H9 (cell line): ENCODE results near the gene NCAPH2. TPM values are rescaled to one million over a fixed set of nuclear protein-coding genes. Genes with fewer than 3 reads are reported as not detected.

Source experiments
- DNase-seq: peaks from one replicate; pipeline ENCODE4 v3.0.0-alpha.2; 2017
- H2AFZ ChIP-seq: one replicate; pipeline ENCODE4 v1.6.1; 2013; ENCODE audit warnings: mild to moderate bottlenecking, low read length, control low read depth, moderate library complexity
- H2AK5ac ChIP-seq: 2 replicates; pipeline ENCODE4 v1.6.1; 2013; ENCODE audit warnings: low read length, control low read depth, mixed read lengths; ENCODE audit not compliant: insufficient read length
- H2BK120ac ChIP-seq: one replicate; pipeline ENCODE4 v1.6.1; 2013; ENCODE audit warnings: low read depth, mild to moderate bottlenecking, low read length, control low read depth, inconsistent platforms; ENCODE audit not compliant: poor library complexity, severe bottlenecking
- H2BK12ac ChIP-seq: 2 replicates; pipeline ENCODE4 v1.6.1; 2013; ENCODE audit warnings: low read length, control low read depth, mixed read lengths, low read depth; ENCODE audit not compliant: insufficient read length
- H2BK15ac ChIP-seq: 2 replicates; pipeline ENCODE4 v1.6.1; 2013; ENCODE audit warnings: low read depth, low read length, control low read depth
- H2BK20ac ChIP-seq: one replicate; pipeline ENCODE4 v1.6.1; 2013; ENCODE audit warnings: low read depth, mild to moderate bottlenecking, low read length, control low read depth, inconsistent platforms; ENCODE audit not compliant: poor library complexity, severe bottlenecking
- H2BK5ac ChIP-seq: 2 replicates; pipeline ENCODE4 v1.6.1; 2013; ENCODE audit warnings: low read length, control low read depth, mixed read lengths; ENCODE audit not compliant: insufficient read length
- H3K14ac ChIP-seq: 2 replicates; pipeline ENCODE4 v1.6.1; 2013; ENCODE audit warnings: low read length, control low read depth; ENCODE audit not compliant: insufficient read depth
- H3K18ac ChIP-seq: 2 replicates; pipeline ENCODE4 v1.6.1; 2013; ENCODE audit warnings: low read depth, mild to moderate bottlenecking, mixed read lengths, low read length, control low read depth; ENCODE audit not compliant: insufficient read length
- H3K23ac ChIP-seq: 2 replicates; pipeline ENCODE4 v1.6.1; 2013; ENCODE audit warnings: low read length, control low read depth, mixed read lengths, low read depth; ENCODE audit not compliant: insufficient read length
- H3K23me2 ChIP-seq: 2 replicates; pipeline ENCODE4 v1.6.1; 2013; ENCODE audit warnings: low read depth, mild to moderate bottlenecking, mixed read lengths, low read length, control low read depth; ENCODE audit not compliant: insufficient read length, poor library complexity, severe bottlenecking
- H3K27ac ChIP-seq: 2 replicates; pipeline ENCODE4 v1.5.1; 2013; ENCODE audit warnings: low read length, control low read depth, mixed read lengths, low read depth; ENCODE audit not compliant: insufficient read length
- H3K27me3 ChIP-seq: 2 replicates; pipeline ENCODE4 v1.6.1; 2013; ENCODE audit warnings: low read length, control low read depth, inconsistent platforms; ENCODE audit not compliant: insufficient read depth
- H3K4ac ChIP-seq: 2 replicates; pipeline ENCODE4 v1.6.1; 2013; ENCODE audit warnings: low read depth, mild to moderate bottlenecking, control low read depth, inconsistent platforms, low read length, moderate library complexity
- H3K4me1 ChIP-seq: 2 replicates; pipeline ENCODE4 v1.6.1; 2013; ENCODE audit warnings: low read length, control low read depth, inconsistent platforms; ENCODE audit not compliant: insufficient read depth
- H3K4me2 ChIP-seq: 2 replicates; pipeline ENCODE4 v1.6.1; 2013; ENCODE audit warnings: low read length, control low read depth, mixed read lengths; ENCODE audit not compliant: insufficient read length, insufficient read depth
- H3K56ac ChIP-seq: 2 replicates; pipeline ENCODE4 v1.6.1; 2013; ENCODE audit warnings: low read depth, mild to moderate bottlenecking, mixed read lengths, low read length, control low read depth; ENCODE audit not compliant: insufficient read length
- H3K79me1 ChIP-seq: 2 replicates; pipeline ENCODE4 v1.6.1; 2013; ENCODE audit warnings: low read depth, mild to moderate bottlenecking, moderate library complexity, low read length, control low read depth, inconsistent platforms; ENCODE audit not compliant: insufficient read depth, poor library complexity, severe bottlenecking
- H3K79me2 ChIP-seq: 2 replicates; pipeline ENCODE4 v1.6.1; 2013; ENCODE audit warnings: low read length, control low read depth, inconsistent platforms; ENCODE audit not compliant: insufficient read depth
- H3K9ac ChIP-seq: 2 replicates; pipeline ENCODE4 v1.6.1; 2013; ENCODE audit warnings: low read length, control low read depth, mixed read lengths; ENCODE audit not compliant: insufficient read length; ENCODE audit errors: extremely low read depth
- H3K9me3 ChIP-seq: one replicate; pipeline ENCODE4 v1.6.1; 2013; ENCODE audit warnings: low read depth, low read length, inconsistent platforms; ENCODE audit not compliant: control insufficient read depth
- H3T11ph ChIP-seq: one replicate; pipeline ENCODE4 v1.6.1; 2013; ENCODE audit warnings: mild to moderate bottlenecking, low read length, control low read depth, inconsistent platforms
- H4K20me1 ChIP-seq: one replicate; pipeline ENCODE4 v1.6.1; 2013; ENCODE audit not compliant: control insufficient read depth, insufficient read length, insufficient read depth
- H4K5ac ChIP-seq: 2 replicates; pipeline ENCODE4 v1.6.1; 2013; ENCODE audit warnings: low read depth, mild to moderate bottlenecking, mixed read lengths, low read length, control low read depth; ENCODE audit not compliant: insufficient read length
- H4K8ac ChIP-seq: replicated peaks from 2 replicates; pipeline ENCODE4 v1.6.1; 2013; ENCODE audit warnings: low read length, control low read depth, mixed read lengths, low read depth; ENCODE audit not compliant: insufficient read length
- H4K91ac ChIP-seq: 2 replicates; pipeline ENCODE4 v1.6.1; 2013; ENCODE audit warnings: low read depth, mild to moderate bottlenecking, moderate library complexity, mixed read lengths, low read length, control low read depth; ENCODE audit not compliant: insufficient read length
- H3K27ac Mint-ChIP-seq, 3 experiments: 2 replicates in 2 of 3; 3 replicates in 1 of 3; pipeline ENCODE4 v1.8.0; 2020 to 2021; ENCODE audit warnings: mixed read lengths in 3 of 3, mild to moderate bottlenecking in 1 of 3, moderate library complexity in 1 of 3
- H3K27me3 Mint-ChIP-seq: 2 replicates; pipeline ENCODE4 v1.8.0; 2021; ENCODE audit warnings: low read depth, mild to moderate bottlenecking, moderate library complexity, mixed read lengths
- H3K36me3 Mint-ChIP-seq, 3 experiments: 2 replicates in 2 of 3; 3 replicates in 1 of 3; pipeline ENCODE4 v1.8.0; 2020 to 2021; ENCODE audit warnings: low read depth in 3 of 3, mixed read lengths in 3 of 3; ENCODE audit not compliant: insufficient read depth in 1 of 3
- H3K4me1 Mint-ChIP-seq, 2 experiments: 2 replicates each; pipeline ENCODE4 v1.8.0; 2020; ENCODE audit warnings: mixed read lengths in 2 of 2
- H3K4me3 Mint-ChIP-seq, 2 experiments: 2 replicates in 1 of 2; 3 replicates in 1 of 2; pipeline ENCODE4 v1.8.0; 2020 to 2021; ENCODE audit warnings: mild to moderate bottlenecking in 2 of 2, mixed read lengths in 2 of 2, moderate library complexity in 1 of 2
- H3K9me3 Mint-ChIP-seq, 2 experiments: 2 replicates in 1 of 2; 3 replicates in 1 of 2; pipeline ENCODE4 v1.8.0; 2020; ENCODE audit warnings: mild to moderate bottlenecking in 2 of 2, mixed read lengths in 2 of 2, moderate library complexity in 1 of 2
- WGBS: extraction: QIAGEN DNeasy Blood & Tissue Kit; methylation state at CpG from one replicate; pipeline ENCODE4 v1.1.7; 2013; ENCODE audit warnings: missing lambda C conversion rate, low lambda C conversion rate, mixed read lengths; ENCODE audit not compliant: insufficient read length; ENCODE audit errors: extremely low coverage; 5-methylcytosine and 5-hydroxymethylcytosine counted together
- total RNA-seq: library from RNA; stranded (reverse); gene quantifications from 2 replicates; pipeline ENCODE4 v1.2.1, GENCODE V29; 2021
- TF ChIP-seq, protein P1 (sequence below): fragments of 200-600 bp; sonication (generic); conservative IDR thresholded peaks from 3 replicates; pipeline ENCODE4 v1.8.0; 2021; ENCODE audit warnings: antibody characterized with exemption, mild to moderate bottlenecking

NCAPH2 gene
- total RNA-seq, 1 experiment from 2014 or later: 76.2 TPM

DNA sequence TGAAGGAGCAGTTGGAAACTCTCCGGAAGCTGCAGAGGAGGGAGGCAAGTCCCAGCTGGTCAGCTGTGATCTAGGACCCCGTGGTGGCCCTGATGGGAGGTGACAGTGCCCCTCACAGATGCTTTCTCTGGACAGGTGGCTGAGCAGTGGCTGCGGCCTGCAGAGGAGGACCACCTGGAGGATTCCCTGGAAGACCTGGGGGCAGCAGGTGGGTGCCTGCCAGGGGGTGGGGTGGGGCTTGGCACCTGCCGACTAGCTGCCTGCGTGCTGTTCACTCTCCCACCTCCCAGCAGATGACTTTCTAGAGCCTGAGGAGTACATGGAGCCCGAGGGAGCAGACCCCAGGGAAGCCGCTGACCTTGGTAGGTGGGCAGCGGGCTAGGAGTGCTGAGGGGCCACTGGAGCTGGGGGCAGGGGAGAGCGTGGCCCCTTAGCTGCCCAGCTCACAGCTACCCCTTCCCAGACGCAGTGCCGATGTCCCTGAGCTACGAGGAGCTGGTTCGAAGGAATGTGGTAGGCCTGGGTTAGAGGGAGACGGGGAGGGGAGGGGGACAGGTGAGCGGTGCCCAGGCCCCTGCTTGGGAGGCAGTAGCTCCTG lies 14.3 kb downstream of the NCAPH2 start:
- Mint-ChIP-seq H3K36me3 (peaks cover 7 to 50% (median 38%) of the 10 kb centered on the region in 3 experiments; a peak in 6 of 7 replicates), H3K27me3 (peaks cover 8% of the 10 kb centered on the region), H3K9me3 (no peaks in the 10 kb centered on the region), H3K27ac (no peak overlapping the region), H3K4me1 (peaks cover 11 to 15% of the 10 kb centered on the region in 2 experiments), H3K4me3 (no peak overlapping the region)
- H4K91ac ChIP-seq: no peak overlapping the region
- H3K23me2 ChIP-seq: peaks cover 3% of the 10 kb centered on the region
- no peak overlapping the region for H3K27ac ChIP-seq
- no peak overlapping the region for H3K9ac ChIP-seq
- H3K23ac ChIP-seq: no peak overlapping the region
- H3K27me3 ChIP-seq: no peaks in the 10 kb centered on the region
- H2BK15ac ChIP-seq: no peak overlapping the region
- H3K4me2 ChIP-seq: no peak overlapping the region
- H3K14ac ChIP-seq: no peak overlapping the region
- no peaks in the 10 kb centered on the region for H3K79me1 ChIP-seq
- no peak overlapping the region for H3K56ac ChIP-seq
- H3K4ac ChIP-seq: no peak overlapping the region
- no peaks in the 10 kb centered on the region for H3K79me2 ChIP-seq
- no peak overlapping the region for H4K5ac ChIP-seq
- H2AFZ ChIP-seq: no peak overlapping the region
- TF ChIP-seq, protein P1, sequence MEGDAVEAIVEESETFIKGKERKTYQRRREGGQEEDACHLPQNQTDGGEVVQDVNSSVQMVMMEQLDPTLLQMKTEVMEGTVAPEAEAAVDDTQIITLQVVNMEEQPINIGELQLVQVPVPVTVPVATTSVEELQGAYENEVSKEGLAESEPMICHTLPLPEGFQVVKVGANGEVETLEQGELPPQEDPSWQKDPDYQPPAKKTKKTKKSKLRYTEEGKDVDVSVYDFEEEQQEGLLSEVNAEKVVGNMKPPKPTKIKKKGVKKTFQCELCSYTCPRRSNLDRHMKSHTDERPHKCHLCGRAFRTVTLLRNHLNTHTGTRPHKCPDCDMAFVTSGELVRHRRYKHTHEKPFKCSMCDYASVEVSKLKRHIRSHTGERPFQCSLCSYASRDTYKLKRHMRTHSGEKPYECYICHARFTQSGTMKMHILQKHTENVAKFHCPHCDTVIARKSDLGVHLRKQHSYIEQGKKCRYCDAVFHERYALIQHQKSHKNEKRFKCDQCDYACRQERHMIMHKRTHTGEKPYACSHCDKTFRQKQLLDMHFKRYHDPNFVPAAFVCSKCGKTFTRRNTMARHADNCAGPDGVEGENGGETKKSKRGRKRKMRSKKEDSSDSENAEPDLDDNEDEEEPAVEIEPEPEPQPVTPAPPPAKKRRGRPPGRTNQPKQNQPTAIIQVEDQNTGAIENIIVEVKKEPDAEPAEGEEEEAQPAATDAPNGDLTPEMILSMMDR: no peak
- DNase-seq: no peak
- H3K9me3 ChIP-seq: no peaks in the 10 kb centered on the region
- H2BK5ac ChIP-seq: no peak overlapping the region
- no peak overlapping the region for H2BK12ac ChIP-seq
- no CpG with 5 or more reads among the region's 15 CpGs for WGBS
- H3K18ac ChIP-seq: no peak overlapping the region
- H2AK5ac ChIP-seq: no peak overlapping the region
- H2BK120ac ChIP-seq: no peak overlapping the region
- H2BK20ac ChIP-seq: no peak overlapping the region
- peaks cover 3% of the 10 kb centered on the region; the same call in 1 of the 2 replicates for H3K4me1 ChIP-seq
- no peak overlapping the region for H4K8ac ChIP-seq
- H3T11ph ChIP-seq: no peak overlapping the region
- H4K20me1 ChIP-seq: no peaks in the 10 kb centered on the region
